WERI-Rb-1 (cell line): Measurements from ENCODE around the gene TENM4.

Source experiments
- DNase-seq: peaks from one replicate; pipeline ENCODE4 v3.0.0-alpha.2; 2020
- H3K27ac ChIP-seq: fragments of 250-450 bp; sonication (Bioruptor Pico); 2 replicates; pipeline ENCODE4 v1.5.1; 2020; ENCODE audit warnings: mild to moderate bottlenecking, moderate library complexity
- H3K27me3 ChIP-seq: fragments of 250-450 bp; sonication (Bioruptor Pico); 2 replicates; pipeline ENCODE4 v1.5.1; 2021; ENCODE audit warnings: mild to moderate bottlenecking, low read depth, moderate library complexity; ENCODE audit not compliant: insufficient read depth, severe bottlenecking
- H3K36me3 ChIP-seq: fragments of 250-450 bp; sonication (Bioruptor Pico); 2 replicates; pipeline ENCODE4 v1.5.1; 2020; ENCODE audit warnings: mild to moderate bottlenecking, moderate library complexity
- H3K4me3 ChIP-seq: 2 replicates; pipeline ENCODE4 v1.5.1; 2011; ENCODE audit warnings: low read depth, mild to moderate bottlenecking, control low read depth, low read length
- H3K9me3 ChIP-seq: fragments of 250-450 bp; sonication (Bioruptor Pico); 2 replicates; pipeline ENCODE4 v1.5.1; 2021; ENCODE audit warnings: mild to moderate bottlenecking, moderate library complexity; ENCODE audit not compliant: severe bottlenecking
- TF ChIP-seq, protein P1 (sequence below): IDR thresholded peaks from 2 replicates; pipeline ENCODE4 v1.5.1; 2011; ENCODE audit warnings: low read depth, mild to moderate bottlenecking, control low read depth, inconsistent platforms, low read length

TENM4 gene

DNA sequence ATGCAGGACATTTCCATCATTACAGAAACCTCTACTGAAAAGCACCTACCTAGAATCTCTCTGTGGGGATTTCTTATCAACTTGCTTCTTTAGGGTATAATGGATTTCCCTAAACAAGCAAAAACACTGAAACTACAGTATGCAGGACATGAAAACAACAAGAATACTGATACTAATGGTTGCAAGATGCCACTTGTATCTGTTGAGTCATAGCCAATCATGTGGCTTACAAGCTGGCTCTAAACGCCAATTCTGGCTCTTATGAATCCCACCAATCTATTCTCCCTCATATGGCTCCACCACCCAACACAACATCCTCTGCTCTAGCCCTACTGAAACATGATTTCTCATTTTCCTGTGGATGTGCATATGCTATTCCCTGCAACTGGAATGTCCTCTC is 22.6 kb downstream of the TENM4 start:
- Histone ChIP-seq H3K27ac (no peak overlapping the region), H3K36me3 (no peaks in the 10 kb centered on the region), H3K4me3 (no peak overlapping the region), H3K27me3 (peaks cover 32% of the 10 kb centered on the region), H3K9me3 (peaks cover 9% of the 10 kb centered on the region)
- TF ChIP-seq, protein P1, sequence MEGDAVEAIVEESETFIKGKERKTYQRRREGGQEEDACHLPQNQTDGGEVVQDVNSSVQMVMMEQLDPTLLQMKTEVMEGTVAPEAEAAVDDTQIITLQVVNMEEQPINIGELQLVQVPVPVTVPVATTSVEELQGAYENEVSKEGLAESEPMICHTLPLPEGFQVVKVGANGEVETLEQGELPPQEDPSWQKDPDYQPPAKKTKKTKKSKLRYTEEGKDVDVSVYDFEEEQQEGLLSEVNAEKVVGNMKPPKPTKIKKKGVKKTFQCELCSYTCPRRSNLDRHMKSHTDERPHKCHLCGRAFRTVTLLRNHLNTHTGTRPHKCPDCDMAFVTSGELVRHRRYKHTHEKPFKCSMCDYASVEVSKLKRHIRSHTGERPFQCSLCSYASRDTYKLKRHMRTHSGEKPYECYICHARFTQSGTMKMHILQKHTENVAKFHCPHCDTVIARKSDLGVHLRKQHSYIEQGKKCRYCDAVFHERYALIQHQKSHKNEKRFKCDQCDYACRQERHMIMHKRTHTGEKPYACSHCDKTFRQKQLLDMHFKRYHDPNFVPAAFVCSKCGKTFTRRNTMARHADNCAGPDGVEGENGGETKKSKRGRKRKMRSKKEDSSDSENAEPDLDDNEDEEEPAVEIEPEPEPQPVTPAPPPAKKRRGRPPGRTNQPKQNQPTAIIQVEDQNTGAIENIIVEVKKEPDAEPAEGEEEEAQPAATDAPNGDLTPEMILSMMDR: no peak
- no peak for DNase-seq

DNA sequence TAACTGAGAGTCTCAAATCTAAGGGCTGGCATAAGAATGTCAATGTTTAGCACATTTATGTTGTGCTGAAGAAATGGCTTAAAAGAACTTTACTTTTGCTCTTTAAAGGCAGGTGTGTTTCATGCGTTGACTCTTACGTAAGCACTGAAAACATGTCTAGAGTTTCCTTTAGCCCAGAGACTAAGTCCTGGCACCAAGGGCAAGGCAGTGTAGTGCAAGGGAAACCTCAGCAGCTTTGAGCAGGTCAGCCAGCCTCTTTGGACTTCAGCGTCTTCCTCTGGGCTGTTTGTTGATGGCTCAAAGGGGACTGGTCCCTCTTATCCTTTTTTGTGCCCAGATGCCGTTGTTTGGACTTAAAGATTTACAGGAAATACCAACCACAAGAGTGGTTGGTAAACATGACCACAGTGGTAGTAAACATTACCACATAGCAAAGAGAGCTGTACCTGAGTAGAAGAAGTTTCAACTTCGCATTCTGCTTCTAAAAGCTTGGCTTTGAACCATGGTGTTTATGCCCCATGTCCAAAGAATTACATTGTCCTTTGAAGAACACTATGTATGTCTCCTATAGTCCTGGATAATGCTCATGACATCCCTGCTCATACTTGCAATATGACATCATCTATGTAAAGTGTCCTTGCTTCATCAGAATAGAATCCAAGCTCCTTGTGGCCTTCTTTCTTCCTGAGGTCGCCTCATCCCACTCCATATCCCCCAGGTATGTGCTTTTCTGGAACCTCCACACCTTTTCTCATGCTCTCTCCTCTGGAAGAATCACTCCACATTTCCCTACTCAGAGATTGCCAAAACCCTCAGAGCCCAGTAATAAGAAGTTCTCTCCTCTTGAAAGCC is 23.5 kb downstream of the TENM4 start:
- Histone ChIP-seq H3K27me3 (peaks cover 32% of the 10 kb centered on the region), H3K4me3 (no peak overlapping the region), H3K27ac (no peak overlapping the region), H3K9me3 (peaks cover 9% of the 10 kb centered on the region), H3K36me3 (no peaks in the 10 kb centered on the region)
- TF ChIP-seq, protein P1: no peak
- no peak for DNase-seq

DNA sequence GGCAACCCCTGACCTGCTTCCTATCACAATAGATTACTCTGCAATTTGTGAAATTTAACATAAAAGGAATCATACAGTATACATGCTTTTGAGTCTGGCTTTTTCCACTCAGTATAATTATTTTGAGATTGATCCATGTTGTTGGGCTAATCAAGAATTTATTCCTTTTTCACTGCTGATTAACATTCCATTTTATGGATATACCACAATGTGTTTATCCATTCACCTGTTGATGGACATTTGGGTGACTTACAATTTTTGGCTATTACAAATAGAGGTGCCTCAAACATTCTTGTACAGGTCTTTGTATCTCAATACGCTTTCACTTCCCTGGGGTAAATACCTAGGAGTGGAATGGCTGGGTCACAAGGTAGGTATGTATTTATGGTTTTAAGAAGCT is 24.9 kb downstream of the TENM4 start:
- no peak overlapping the region for H3K27ac ChIP-seq
- TF ChIP-seq, protein P1: no peak
- H3K36me3 ChIP-seq: no peaks in the 10 kb centered on the region
- H3K9me3 ChIP-seq: peaks cover 9% of the 10 kb centered on the region
- no peak overlapping the region for H3K4me3 ChIP-seq
- peaks cover 32% of the 10 kb centered on the region for H3K27me3 ChIP-seq
- DNase-seq: no peak

DNA sequence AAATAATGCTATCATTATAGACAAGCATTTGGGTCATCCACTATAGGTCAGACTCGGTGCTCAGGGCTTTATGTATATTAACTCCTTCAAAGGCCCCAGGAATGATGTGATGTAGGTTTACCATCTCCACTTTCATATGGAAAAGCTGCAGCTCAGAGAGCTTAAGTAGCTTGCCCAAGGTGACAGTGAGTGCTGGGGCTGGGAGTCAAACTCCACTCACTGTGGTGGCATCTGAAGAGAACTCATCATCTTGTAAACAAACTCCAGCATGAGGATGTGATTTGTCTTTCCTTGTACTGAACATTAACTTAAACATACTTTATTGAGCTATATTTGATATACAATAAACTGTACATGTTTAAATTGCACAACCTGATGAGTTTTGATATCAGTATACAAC is 25.4 kb downstream of the TENM4 start:
- TF ChIP-seq, protein P1: no peak
- Histone ChIP-seq H3K27ac (no peak overlapping the region), H3K27me3 (peaks cover 33% of the 10 kb centered on the region), H3K36me3 (no peaks in the 10 kb centered on the region), H3K9me3 (peaks cover 9% of the 10 kb centered on the region), H3K4me3 (no peak overlapping the region)
- no peak for DNase-seq

DNA sequence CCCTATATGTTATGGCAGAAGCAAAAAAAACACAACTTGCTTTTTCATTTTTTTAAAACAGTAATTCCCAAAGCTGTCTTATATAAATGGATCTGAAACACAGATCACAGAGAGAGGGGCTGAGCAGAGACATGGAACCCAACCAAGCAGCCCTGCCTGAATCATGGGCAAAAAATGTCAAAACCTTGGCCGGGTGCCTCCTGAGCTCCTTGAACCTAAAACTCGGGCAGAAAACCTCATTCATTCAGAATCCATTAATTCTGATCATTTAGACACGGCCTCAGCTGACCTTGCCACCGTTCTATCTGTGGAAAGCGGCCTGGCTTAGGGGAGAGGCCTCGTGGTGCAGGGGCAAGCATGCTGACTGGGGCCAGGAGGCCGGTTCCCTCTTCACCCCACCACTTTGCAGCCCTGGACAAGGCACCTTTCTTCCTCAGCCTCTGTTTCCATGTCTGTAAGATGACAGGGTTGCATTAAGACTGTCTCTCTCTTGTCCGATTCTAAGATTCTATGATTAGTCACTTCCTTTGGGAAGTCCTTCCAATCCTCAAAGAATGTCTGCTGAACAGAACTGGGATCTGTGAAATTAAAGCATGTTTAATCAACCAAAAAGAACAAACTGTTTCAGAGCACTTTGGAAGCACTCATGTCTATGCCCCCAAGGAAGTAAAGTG is 26.0 kb downstream of the TENM4 start:
- H3K27ac ChIP-seq: no peak overlapping the region
- H3K4me3 ChIP-seq: no peak overlapping the region
- DNase-seq: no peak

More for the DNA sequence above, 26.0 kb downstream of the TENM4 start:
- Histone ChIP-seq H3K9me3 (peaks cover 9% of the 10 kb centered on the region), H3K36me3 (no peaks in the 10 kb centered on the region), H3K27me3 (peaks cover 34% of the 10 kb centered on the region)
- TF ChIP-seq, protein P1: no peak
